Measurements from ENCODE around the gene CNTNAP5. TPM values are rescaled to one million over a fixed set of nuclear protein-coding genes. Genes with fewer than 3 reads are reported as not detected.

CNTNAP5 gene
- total and polyA plus RNA-seq, 2 of the 4 experiments (the other 2 are of a cell fraction): not detected

DNA sequence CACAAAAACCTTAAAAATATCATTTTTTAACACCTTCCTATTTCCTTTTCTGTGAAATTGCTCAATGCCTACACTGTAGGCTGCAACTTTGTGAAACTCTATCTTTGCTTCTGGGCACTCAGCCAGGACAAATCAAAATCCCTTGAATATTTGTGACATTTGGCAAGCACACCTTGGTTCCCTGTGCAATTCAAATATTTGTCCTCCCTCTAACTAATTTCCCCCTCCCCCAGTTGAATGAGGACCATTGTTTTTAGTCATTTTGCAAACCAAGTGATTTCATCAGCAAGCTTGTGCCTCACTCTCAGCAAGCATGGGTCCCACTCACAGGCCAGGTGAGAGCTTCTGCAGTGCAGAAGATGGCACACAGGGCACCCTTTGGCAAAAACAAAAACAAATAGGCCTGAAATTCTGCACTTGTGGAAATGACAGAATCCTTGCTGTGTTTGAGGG, 541.5 kb downstream of the CNTNAP5 start:
- intact Hi-C loops (cut with micrococcal nuclease): no loop called here
- no peaks in the 10 kb centered on the region for H3K9me3 ChIP-seq (ENCODE audit: control insufficient read depth, insufficient read depth, low read length)

More for the DNA sequence above, 541.5 kb downstream of the CNTNAP5 start:
- Histone ChIP-seq H3K14ac (replicated peaks; ENCODE audit: low read depth, low read length) (no peak overlapping the region), H2BK20ac (ENCODE audit: low read depth, low read length) (no peak overlapping the region), H3K36me3 (ENCODE audit: control insufficient read depth, insufficient read depth, low read length) (no peaks in the 10 kb centered on the region), H4K8ac (ENCODE audit: low read depth in 2 of 2, low read length in 2 of 2) (no peak overlapping the region), H2AFZ (replicated peaks; ENCODE audit: low read length, poor library complexity) (no peak overlapping the region), H2AK9ac (replicated peaks; ENCODE audit: low read depth, low read length, poor library complexity) (no peak overlapping the region), H3K4me2 (ENCODE audit: low read depth, low read length) (no peak overlapping the region), H3K56ac (ENCODE audit: extremely low read depth, insufficient read depth, low read length) (no peak overlapping the region), H4K20me1 (ENCODE audit: insufficient read depth, low read length) (no peaks in the 10 kb centered on the region), H2BK15ac (ENCODE audit: low read depth, low read length) (no peak overlapping the region), H3K9ac (ENCODE audit: low read depth, low read length) (no peak overlapping the region), H2BK120ac (ENCODE audit: low read depth, low read length) (no peak overlapping the region), H2AK5ac (ENCODE audit: low read depth, low read length) (no peak overlapping the region), H4K91ac (ENCODE audit: insufficient read depth, low read depth, low read length) (no peak overlapping the region), H4K5ac (ENCODE audit: low read depth, low read length) (no peak overlapping the region), H3K18ac (ENCODE audit: low read depth, low read length) (no peak overlapping the region), H3K27ac (ENCODE audit: insufficient read depth, low read length) (no peak overlapping the region), H3K4me3 (ENCODE audit: insufficient read depth, low read depth, low read length) (no peak overlapping the region), H3K9me1 (ENCODE audit: insufficient read depth, low read length) (no peaks in the 10 kb centered on the region), H3K4ac (ENCODE audit: low read depth, low read length) (no peak overlapping the region), H3K79me1 (ENCODE audit: low read depth in 1 of 2, low read length in 2 of 2) (no peaks in the 10 kb centered on the region), H3K4me1 (ENCODE audit: control insufficient read depth, insufficient read depth, low read length) (no peaks in the 10 kb centered on the region), H3K27me3 (ENCODE audit: control insufficient read depth, insufficient read depth, low read length) (no peaks in the 10 kb centered on the region), H3K23ac (ENCODE audit: low read depth, low read length) (no peak overlapping the region), H2BK5ac (ENCODE audit: low read depth, low read length, poor library complexity, severe bottlenecking) (no peak overlapping the region)
- ChIA-PET POLR2A (ENCODE audit: unreplicated experiment) (no interaction called here), CTCF (no interaction called here)
- dilution Hi-C loops (cut with HindIII; ENCODE audit: low sequenced_read_pairs, unreplicated experiment) (no loop called here), in situ Hi-C loops (cut with MboI; ENCODE audit: low sequenced_read_pairs) (no loop called here)
- no peak for DNase-seq
- TF ChIP-seq SMC3 (IDR thresholded peaks at IDR 0.05; ENCODE audit: low read depth, low read length): no peak
- TF ChIP-seq MAZ (IDR thresholded peaks at IDR 0.05; ENCODE audit: borderline replicate concordance, low read depth, low read length): no peak
- no peak for TF ChIP-seq FOS (IDR thresholded peaks at IDR 0.05; ENCODE audit: low read depth, low read length)
- TF ChIP-seq USF2 (IDR thresholded peaks at IDR 0.05; ENCODE audit: low read depth, low read length): no peak
- no peak for TF ChIP-seq NFE2L2 (IDR thresholded peaks at IDR 0.05; ENCODE audit: low read depth, low read length)
- TF ChIP-seq BHLHE40 (IDR thresholded peaks at IDR 0.05; ENCODE audit: low read depth, low read length): no peak
- TF ChIP-seq, protein P1, sequence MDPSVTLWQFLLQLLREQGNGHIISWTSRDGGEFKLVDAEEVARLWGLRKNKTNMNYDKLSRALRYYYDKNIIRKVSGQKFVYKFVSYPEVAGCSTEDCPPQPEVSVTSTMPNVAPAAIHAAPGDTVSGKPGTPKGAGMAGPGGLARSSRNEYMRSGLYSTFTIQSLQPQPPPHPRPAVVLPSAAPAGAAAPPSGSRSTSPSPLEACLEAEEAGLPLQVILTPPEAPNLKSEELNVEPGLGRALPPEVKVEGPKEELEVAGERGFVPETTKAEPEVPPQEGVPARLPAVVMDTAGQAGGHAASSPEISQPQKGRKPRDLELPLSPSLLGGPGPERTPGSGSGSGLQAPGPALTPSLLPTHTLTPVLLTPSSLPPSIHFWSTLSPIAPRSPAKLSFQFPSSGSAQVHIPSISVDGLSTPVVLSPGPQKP (IDR thresholded peaks at IDR 0.05; ENCODE audit: borderline replicate concordance, low read depth, low read length): no peak
- TF ChIP-seq CHD1 (IDR thresholded peaks at IDR 0.05; ENCODE audit: low read depth, low read length): no peak
- BruUV-seq (replicated peaks): no TSS peak
- no peak for ATAC-seq (ENCODE audit: low read depth)

All from IMR-90 (cell line).